Neural cell (in vitro differentiated cells): ENCODE measurements around the gene FOXK2.

ENCODE experiments used
- POLR2AphosphoS5 ChIP-seq: IDR thresholded peaks from 2 replicates; pipeline ENCODE4 v1.6.1; 2012
- TF ChIP-seq, protein P1 (sequence below): fragments of 450-650 bp; IDR thresholded peaks from 2 replicates; pipeline ENCODE4 v1.5.1; 2014; ENCODE audit warnings: antibody characterized with exemption, mild to moderate bottlenecking, moderate library complexity; ENCODE audit not compliant: poor library complexity, severe bottlenecking
- TF ChIP-seq, protein P2 (sequence below): IDR thresholded peaks from 2 replicates; pipeline ENCODE4 v1.6.1; 2012; ENCODE audit warnings: borderline replicate concordance

GRCh38 chr17:82517230-82517865, 2.2 kb upstream of the FOXK2 start:
- no peak for TF ChIP-seq POLR2AphosphoS5
- TF ChIP-seq, protein P1, sequence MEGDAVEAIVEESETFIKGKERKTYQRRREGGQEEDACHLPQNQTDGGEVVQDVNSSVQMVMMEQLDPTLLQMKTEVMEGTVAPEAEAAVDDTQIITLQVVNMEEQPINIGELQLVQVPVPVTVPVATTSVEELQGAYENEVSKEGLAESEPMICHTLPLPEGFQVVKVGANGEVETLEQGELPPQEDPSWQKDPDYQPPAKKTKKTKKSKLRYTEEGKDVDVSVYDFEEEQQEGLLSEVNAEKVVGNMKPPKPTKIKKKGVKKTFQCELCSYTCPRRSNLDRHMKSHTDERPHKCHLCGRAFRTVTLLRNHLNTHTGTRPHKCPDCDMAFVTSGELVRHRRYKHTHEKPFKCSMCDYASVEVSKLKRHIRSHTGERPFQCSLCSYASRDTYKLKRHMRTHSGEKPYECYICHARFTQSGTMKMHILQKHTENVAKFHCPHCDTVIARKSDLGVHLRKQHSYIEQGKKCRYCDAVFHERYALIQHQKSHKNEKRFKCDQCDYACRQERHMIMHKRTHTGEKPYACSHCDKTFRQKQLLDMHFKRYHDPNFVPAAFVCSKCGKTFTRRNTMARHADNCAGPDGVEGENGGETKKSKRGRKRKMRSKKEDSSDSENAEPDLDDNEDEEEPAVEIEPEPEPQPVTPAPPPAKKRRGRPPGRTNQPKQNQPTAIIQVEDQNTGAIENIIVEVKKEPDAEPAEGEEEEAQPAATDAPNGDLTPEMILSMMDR, result no peak
- TF ChIP-seq, protein P2, sequence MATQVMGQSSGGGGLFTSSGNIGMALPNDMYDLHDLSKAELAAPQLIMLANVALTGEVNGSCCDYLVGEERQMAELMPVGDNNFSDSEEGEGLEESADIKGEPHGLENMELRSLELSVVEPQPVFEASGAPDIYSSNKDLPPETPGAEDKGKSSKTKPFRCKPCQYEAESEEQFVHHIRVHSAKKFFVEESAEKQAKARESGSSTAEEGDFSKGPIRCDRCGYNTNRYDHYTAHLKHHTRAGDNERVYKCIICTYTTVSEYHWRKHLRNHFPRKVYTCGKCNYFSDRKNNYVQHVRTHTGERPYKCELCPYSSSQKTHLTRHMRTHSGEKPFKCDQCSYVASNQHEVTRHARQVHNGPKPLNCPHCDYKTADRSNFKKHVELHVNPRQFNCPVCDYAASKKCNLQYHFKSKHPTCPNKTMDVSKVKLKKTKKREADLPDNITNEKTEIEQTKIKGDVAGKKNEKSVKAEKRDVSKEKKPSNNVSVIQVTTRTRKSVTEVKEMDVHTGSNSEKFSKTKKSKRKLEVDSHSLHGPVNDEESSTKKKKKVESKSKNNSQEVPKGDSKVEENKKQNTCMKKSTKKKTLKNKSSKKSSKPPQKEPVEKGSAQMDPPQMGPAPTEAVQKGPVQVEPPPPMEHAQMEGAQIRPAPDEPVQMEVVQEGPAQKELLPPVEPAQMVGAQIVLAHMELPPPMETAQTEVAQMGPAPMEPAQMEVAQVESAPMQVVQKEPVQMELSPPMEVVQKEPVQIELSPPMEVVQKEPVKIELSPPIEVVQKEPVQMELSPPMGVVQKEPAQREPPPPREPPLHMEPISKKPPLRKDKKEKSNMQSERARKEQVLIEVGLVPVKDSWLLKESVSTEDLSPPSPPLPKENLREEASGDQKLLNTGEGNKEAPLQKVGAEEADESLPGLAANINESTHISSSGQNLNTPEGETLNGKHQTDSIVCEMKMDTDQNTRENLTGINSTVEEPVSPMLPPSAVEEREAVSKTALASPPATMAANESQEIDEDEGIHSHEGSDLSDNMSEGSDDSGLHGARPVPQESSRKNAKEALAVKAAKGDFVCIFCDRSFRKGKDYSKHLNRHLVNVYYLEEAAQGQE, result no peak
